Omental fat pad (tissue), 4 donors: ENCODE measurements around the gene ST3GAL3. TPM values are rescaled to one million over a fixed set of nuclear protein-coding genes. Genes with fewer than 3 reads are reported as not detected.

Experiments
- ATAC-seq: fragments of 150-250 bp; one replicate; pipeline ENCODE4 v1.9.1; 2016; ENCODE audit warnings: mild to moderate bottlenecking, moderate library complexity; ENCODE audit not compliant: low FRiP score
- DNase-seq: peaks from one replicate; pipeline ENCODE4 v3.0.0-alpha.2; 2019; ENCODE audit warnings: low spot score
- total RNA-seq, 4 donors: library from RNA; depleted of rRNA; stranded (reverse); fragments of >200 nt; gene quantifications; one replicate each; pipeline ENCODE4 v1.1.0, GENCODE V29; 2016
- TF ChIP-seq, protein P1 (sequence below), 3 donors: fragments of 450-650 bp; IDR thresholded peaks; one replicate each; pipeline ENCODE4 v1.5.1; 2016 to 2017; ENCODE audit warnings: antibody characterized with exemption in 3 of 3, mild to moderate bottlenecking in 3 of 3, moderate library complexity in 2 of 3

The ST3GAL3 gene
- total RNA-seq, 4 donors from 2014 or later, result 13.4 to 23.9 (median 20.1) TPM

DNA sequence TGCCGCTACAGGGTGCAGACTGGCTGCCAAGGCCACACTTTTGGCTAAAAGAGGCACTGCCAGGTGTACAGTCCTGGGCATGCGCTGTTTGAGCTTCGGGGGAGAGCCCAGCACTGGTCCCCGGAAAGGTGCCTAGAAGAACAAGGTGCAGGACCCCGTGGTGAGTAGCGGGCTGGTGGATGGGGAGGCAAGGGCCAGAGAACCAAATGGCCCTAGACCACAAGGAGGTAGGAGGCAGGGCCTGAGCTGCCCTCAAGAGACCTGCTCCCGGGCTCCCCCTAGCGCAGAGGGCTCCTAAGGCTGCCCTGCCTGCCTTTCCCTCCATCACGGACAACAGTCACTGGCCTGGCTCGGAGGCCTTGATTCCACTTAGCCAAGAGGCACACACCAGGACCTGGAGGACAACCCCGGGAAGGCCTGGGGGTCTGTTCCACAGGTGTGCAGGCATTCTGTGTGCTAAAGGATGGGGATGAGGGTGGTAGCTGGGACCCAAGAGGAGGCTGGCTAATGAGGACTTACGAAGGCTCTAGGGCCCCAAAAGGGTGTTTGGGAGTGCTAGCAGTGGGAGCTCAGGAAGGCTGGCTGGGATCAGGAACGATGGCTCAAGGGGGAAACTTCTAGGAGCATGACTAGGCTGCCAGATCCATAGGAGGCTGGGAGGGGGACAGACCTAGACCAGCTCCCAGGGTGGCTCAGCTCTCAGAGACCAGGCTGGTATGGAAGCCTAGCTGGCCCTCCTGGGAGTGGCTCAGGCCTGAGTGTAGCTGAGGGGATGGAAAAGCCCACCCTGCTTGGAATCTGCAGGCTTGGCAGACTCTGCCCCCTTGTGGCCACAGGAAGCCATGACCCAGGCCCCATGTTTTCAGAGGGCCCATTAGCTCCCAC lies 227.0 kb downstream of the ST3GAL3 start:
- peak; percentile 41 for DNase-seq
- peak; percentile 41 for ATAC-seq

DNA sequence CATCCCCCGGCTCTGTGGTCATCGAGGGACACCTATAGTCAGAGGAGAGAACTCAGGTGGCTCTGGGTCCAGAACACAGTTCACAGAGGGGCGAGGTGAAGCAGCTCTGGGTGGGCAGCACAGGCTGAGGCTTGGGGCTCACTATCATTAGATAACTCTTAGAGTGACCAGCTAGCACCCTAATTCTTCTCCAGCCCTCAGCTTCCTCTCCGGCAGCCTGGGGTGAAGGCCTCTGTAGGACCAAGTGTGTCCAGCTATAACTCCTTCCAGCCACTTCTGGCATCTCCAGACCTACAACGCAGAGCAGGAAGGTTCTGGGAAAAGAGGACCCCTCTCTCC lies 227.6 kb downstream of the ST3GAL3 start:
- TF ChIP-seq, protein P1, sequence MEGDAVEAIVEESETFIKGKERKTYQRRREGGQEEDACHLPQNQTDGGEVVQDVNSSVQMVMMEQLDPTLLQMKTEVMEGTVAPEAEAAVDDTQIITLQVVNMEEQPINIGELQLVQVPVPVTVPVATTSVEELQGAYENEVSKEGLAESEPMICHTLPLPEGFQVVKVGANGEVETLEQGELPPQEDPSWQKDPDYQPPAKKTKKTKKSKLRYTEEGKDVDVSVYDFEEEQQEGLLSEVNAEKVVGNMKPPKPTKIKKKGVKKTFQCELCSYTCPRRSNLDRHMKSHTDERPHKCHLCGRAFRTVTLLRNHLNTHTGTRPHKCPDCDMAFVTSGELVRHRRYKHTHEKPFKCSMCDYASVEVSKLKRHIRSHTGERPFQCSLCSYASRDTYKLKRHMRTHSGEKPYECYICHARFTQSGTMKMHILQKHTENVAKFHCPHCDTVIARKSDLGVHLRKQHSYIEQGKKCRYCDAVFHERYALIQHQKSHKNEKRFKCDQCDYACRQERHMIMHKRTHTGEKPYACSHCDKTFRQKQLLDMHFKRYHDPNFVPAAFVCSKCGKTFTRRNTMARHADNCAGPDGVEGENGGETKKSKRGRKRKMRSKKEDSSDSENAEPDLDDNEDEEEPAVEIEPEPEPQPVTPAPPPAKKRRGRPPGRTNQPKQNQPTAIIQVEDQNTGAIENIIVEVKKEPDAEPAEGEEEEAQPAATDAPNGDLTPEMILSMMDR (IDR thresholded peaks at IDR 0.05), result no peak
- ATAC-seq (no peak), DNase-seq (no peak)

More for the DNA sequence above, 227.0 kb downstream of the ST3GAL3 start:
- TF ChIP-seq, protein P1 (IDR thresholded peaks at IDR 0.05), result peak in 2 of 3 donors; percentile 41 to 66

DNA sequence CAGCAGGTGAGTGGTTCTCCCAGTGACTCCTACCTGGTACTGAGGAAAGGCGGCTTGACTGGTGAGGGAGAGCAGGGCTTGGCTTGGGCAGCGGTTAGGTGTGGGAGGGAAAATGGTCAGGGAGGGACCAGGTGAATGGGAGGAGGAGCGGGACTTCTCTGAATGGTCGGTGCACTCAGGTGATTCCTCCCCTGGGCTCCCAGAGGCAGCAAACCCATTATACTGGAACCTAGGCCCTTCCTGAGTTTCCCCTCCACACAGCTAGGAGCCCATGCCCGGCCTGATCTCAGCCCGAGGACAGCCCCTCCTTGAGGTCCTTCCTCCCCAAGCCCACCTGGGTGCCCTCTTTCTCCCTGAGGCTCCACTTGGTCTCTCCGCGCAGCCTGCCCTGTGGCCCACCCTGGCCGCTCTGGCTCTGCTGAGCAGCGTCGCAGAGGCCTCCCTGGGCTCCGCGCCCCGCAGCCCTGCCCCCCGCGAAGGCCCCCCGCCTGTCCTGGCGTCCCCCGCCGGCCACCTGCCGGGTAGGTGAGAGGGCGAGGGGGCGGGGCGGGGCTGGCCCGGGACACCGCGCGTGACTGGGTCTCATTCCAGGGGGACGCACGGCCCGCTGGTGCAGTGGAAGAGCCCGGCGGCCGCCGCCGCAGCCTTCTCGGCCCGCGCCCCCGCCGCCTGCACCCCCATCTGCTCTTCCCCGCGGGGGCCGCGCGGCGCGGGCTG lies 228.5 kb downstream of the ST3GAL3 start:
- no peak for ATAC-seq
- DNase-seq, result no peak
- TF ChIP-seq, protein P1 (IDR thresholded peaks at IDR 0.05), result no peak

DNA sequence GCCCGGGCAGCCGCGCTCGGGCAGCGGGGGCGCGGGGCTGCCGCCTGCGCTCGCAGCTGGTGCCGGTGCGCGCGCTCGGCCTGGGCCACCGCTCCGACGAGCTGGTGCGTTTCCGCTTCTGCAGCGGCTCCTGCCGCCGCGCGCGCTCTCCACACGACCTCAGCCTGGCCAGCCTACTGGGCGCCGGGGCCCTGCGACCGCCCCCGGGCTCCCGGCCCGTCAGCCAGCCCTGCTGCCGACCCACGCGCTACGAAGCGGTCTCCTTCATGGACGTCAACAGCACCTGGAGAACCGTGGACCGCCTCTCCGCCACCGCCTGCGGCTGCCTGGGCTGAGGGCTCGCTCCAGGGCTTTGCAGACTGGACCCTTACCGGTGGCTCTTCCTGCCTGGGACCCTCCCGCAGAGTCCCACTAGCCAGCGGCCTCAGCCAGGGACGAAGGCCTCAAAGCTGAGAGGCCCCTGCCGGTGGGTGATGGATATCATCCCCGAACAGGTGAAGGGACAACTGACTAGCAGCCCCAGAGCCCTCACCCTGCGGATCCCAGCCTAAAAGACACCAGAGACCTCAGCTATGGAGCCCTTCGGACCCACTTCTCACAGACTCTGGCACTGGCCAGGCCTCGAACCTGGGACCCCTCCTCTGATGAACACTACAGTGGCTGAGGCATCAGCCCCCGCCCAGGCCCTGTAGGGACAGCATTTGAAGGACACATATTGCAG lies 229.3 kb downstream of the ST3GAL3 start:
- DNase-seq (no peak), ATAC-seq (peak; percentile 8)
- TF ChIP-seq, protein P1 (IDR thresholded peaks at IDR 0.05), result no peak

DNA sequence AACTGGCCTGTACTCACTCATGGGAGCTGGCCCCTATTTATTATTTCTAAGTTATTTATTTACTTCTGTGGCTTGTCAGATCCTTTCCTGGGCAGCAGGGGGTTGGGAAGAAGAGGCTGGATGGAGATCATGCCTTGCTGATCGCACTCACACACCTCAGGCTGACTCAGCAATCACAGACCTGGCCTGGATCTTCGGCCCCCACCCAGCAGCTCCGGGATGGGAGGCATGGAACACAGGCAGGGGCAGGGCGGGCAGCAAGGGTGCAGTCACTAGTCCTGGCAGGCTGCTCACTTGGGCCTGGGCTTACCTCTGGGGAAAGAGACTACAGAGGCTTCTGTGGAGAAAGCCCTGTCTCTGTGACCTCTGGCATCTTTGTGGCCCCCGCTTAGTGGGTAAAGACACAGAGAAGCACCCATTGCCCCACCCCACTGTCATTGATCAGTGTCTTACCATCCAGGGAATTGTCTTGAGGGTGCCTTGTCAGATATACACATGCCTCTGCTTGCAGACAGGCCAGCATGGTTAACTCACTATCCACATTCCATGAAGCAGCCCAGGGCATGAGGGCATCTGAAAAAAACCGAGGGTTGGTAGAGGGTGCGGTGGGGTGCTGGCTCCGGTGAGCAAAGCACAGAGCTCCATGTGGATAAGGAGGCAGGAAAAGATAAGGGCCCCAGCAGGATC lies 230.0 kb downstream of the ST3GAL3 start:
- TF ChIP-seq, protein P1 (IDR thresholded peaks at IDR 0.05), result no peak
- ATAC-seq (no peak), DNase-seq (no peak)

DNA sequence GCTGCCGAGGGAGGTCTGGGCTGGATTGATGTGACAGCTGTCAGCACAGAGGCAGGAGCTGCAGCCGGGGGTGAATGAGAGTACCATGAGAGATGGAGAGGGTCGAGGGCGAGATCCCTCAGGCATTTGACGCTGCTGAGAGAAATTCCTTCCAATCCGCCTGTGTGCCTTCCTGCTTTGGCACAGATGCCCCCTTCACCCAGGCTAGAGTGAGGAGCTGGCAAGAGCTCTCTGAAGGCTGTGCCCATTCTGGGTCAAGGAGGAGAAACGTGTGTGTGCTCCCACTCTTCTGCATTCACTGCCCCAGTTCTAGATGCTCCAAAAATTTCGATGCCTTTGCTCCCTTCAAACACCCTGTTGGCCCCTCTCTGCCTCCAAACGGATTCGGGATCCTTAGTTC lies 231.0 kb downstream of the ST3GAL3 start:
- ATAC-seq, result no peak
- DNase-seq, result no peak
- TF ChIP-seq, protein P1 (IDR thresholded peaks at IDR 0.05), result no peak
